HUES6 (cell line): Measurements from ENCODE around the gene ABL2.
"Not testable (repeated sequence)": the region's sequence is repeated elsewhere in the genome, so short reads cannot be mapped to it uniquely, and the experiment has no call there.

Experiments used
- H3K27ac ChIP-seq: 2 replicates; pipeline ENCODE4 v1.7.0; 2013; ENCODE audit warnings: low read depth, mild to moderate bottlenecking, low read length, inconsistent platforms
- H3K27me3 ChIP-seq: 2 replicates; pipeline ENCODE4 v1.6.1; 2013; ENCODE audit warnings: low read length; ENCODE audit not compliant: control insufficient read depth, insufficient read depth
- H3K36me3 ChIP-seq: 2 replicates; pipeline ENCODE4 v1.6.1; 2013; ENCODE audit warnings: low read length; ENCODE audit not compliant: control insufficient read depth, insufficient read depth
- H3K4me1 ChIP-seq: 2 replicates; pipeline ENCODE4 v1.6.1; 2013; ENCODE audit warnings: low read length; ENCODE audit not compliant: control insufficient read depth, insufficient read depth
- H3K4me3 ChIP-seq: 2 replicates; pipeline ENCODE4 v1.5.1; 2013; ENCODE audit warnings: low read depth, low read length
- H3K9ac ChIP-seq: one replicate; pipeline ENCODE4 v1.6.1; 2013; ENCODE audit warnings: mild to moderate bottlenecking, low read length
- H3K9me3 ChIP-seq: 2 replicates; pipeline ENCODE4 v1.6.1; 2013; ENCODE audit warnings: low read depth, low read length; ENCODE audit not compliant: control insufficient read depth, insufficient read depth

The ABL2 gene

GRCh38 chr1:179229214-179230140 is at the start of gene ABL2:
Gene ABL2, minus strand, starts transcription at chr1:179229677. Its CDS starts 280 bp downstream, at chr1:179229397.
- H3K4me1 ChIP-seq: peaks cover 8% of the 10 kb centered on the region; the same call in 1 of the 2 replicates
- H3K9ac ChIP-seq: peak within 1 kb of the TSS; percentile 90
- no peaks in the 10 kb centered on the region for H3K27me3 ChIP-seq
- no peaks in the 10 kb centered on the region for H3K9me3 ChIP-seq
- peaks cover 1% of the 10 kb centered on the region for H3K36me3 ChIP-seq
- H3K4me3 ChIP-seq: peak within 1 kb of the TSS; percentile 70
- peak within 1 kb of the TSS; percentile 86 for H3K27ac ChIP-seq

GRCh38 chr1:179278920-179279319 is 49.4 kb upstream of the ABL2 start:
- no peaks in the 10 kb centered on the region for H3K4me1 ChIP-seq
- H3K27ac ChIP-seq: no peak overlapping the region
- H3K27me3 ChIP-seq: no peaks in the 10 kb centered on the region
- H3K9me3 ChIP-seq: peaks cover 8% of the 10 kb centered on the region; the same call in 1 of the 2 replicates
- no peak overlapping the region for H3K9ac ChIP-seq
- no peaks in the 10 kb centered on the region for H3K36me3 ChIP-seq
- no peak overlapping the region for H3K4me3 ChIP-seq

- not testable (repeated sequence) for H3K36me3 ChIP-seq, H3K4me1 ChIP-seq
Observed at GRCh38 chr1:179274424-179274823, 44.9 kb upstream of the ABL2 start.

GRCh38 chr1:179269071-179269470 is 39.6 kb upstream of the ABL2 start:
- H3K4me1 ChIP-seq: no peaks in the 10 kb centered on the region
- no peaks in the 10 kb centered on the region for H3K27me3 ChIP-seq
- no peaks in the 10 kb centered on the region for H3K36me3 ChIP-seq
- H3K9ac ChIP-seq: no peak overlapping the region
- no peak overlapping the region for H3K27ac ChIP-seq
- no peak overlapping the region for H3K4me3 ChIP-seq
- no peaks in the 10 kb centered on the region for H3K9me3 ChIP-seq

More at GRCh38 chr1:179274424-179274823, 44.9 kb upstream of the ABL2 start:
- H3K9me3 ChIP-seq, H3K9ac ChIP-seq, H3K27ac ChIP-seq, H3K27me3 ChIP-seq, H3K4me3 ChIP-seq: not testable (repeated sequence)

- H3K27me3 ChIP-seq: no peaks in the 10 kb centered on the region
- no peaks in the 10 kb centered on the region for H3K4me1 ChIP-seq
- no peaks in the 10 kb centered on the region for H3K36me3 ChIP-seq
- no peaks in the 10 kb centered on the region for H3K9me3 ChIP-seq
- no peak overlapping the region for H3K27ac ChIP-seq
- no peak overlapping the region for H3K4me3 ChIP-seq
- H3K9ac ChIP-seq: no peak overlapping the region
Observed at GRCh38 chr1:179264507-179264906, 35.0 kb upstream of the ABL2 start.

- Histone ChIP-seq H3K36me3 (no peaks in the 10 kb centered on the region), H3K9ac (no peak overlapping the region), H3K4me3 (no peak overlapping the region)
Observed at GRCh38 chr1:179263121-179263520, 33.6 kb upstream of the ABL2 start.

GRCh38 chr1:179262183-179262582 is 32.7 kb upstream of the ABL2 start:
- H3K27me3 ChIP-seq: no peaks in the 10 kb centered on the region
- no peaks in the 10 kb centered on the region for H3K36me3 ChIP-seq
- H3K9ac ChIP-seq: no peak overlapping the region
- H3K27ac ChIP-seq: no peak overlapping the region
- no peaks in the 10 kb centered on the region for H3K4me1 ChIP-seq
- H3K4me3 ChIP-seq: no peak overlapping the region
- H3K9me3 ChIP-seq: no peaks in the 10 kb centered on the region

More at GRCh38 chr1:179263121-179263520, 33.6 kb upstream of the ABL2 start:
- Histone ChIP-seq H3K9me3 (no peaks in the 10 kb centered on the region), H3K27me3 (no peaks in the 10 kb centered on the region), H3K27ac (no peak overlapping the region), H3K4me1 (no peaks in the 10 kb centered on the region)

GRCh38 chr1:179253286-179253972 is 24.0 kb upstream of the ABL2 start:
- no peaks in the 10 kb centered on the region for H3K27me3 ChIP-seq
- H3K36me3 ChIP-seq: no peaks in the 10 kb centered on the region
- H3K27ac ChIP-seq: no peak overlapping the region
- H3K4me1 ChIP-seq: no peaks in the 10 kb centered on the region
- no peaks in the 10 kb centered on the region for H3K9me3 ChIP-seq
- no peak overlapping the region for H3K4me3 ChIP-seq
- no peak overlapping the region for H3K9ac ChIP-seq

- no peaks in the 10 kb centered on the region for H3K27me3 ChIP-seq
- no peaks in the 10 kb centered on the region for H3K9me3 ChIP-seq
- H3K9ac ChIP-seq: no peak overlapping the region
- no peaks in the 10 kb centered on the region for H3K4me1 ChIP-seq
- no peak overlapping the region for H3K27ac ChIP-seq
- H3K36me3 ChIP-seq: no peaks in the 10 kb centered on the region
- H3K4me3 ChIP-seq: no peak overlapping the region
Observed at GRCh38 chr1:179252606-179253005, 23.1 kb upstream of the ABL2 start.

GRCh38 chr1:179251675-179252074 is 22.2 kb upstream of the ABL2 start:
- Histone ChIP-seq H3K27ac (no peak overlapping the region), H3K27me3 (no peaks in the 10 kb centered on the region), H3K4me3 (no peak overlapping the region), H3K4me1 (no peaks in the 10 kb centered on the region), H3K9me3 (no peaks in the 10 kb centered on the region), H3K9ac (no peak overlapping the region), H3K36me3 (no peaks in the 10 kb centered on the region)

GRCh38 chr1:179247923-179248322 is 18.4 kb upstream of the ABL2 start:
- H3K36me3 ChIP-seq: no peaks in the 10 kb centered on the region
- H3K4me3 ChIP-seq: no peak overlapping the region
- H3K4me1 ChIP-seq: no peaks in the 10 kb centered on the region
- no peaks in the 10 kb centered on the region for H3K27me3 ChIP-seq
- no peaks in the 10 kb centered on the region for H3K9me3 ChIP-seq
- no peak overlapping the region for H3K9ac ChIP-seq
- no peak overlapping the region for H3K27ac ChIP-seq
